Nephron (organoid): ENCODE measurements around the gene MAP2K2.

Experiments
- H3K27ac Mint-ChIP-seq, 3 experiments: 2 replicates each; pipeline ENCODE4 v1.8.0; 2020; ENCODE audit warnings: mixed read lengths in 3 of 3, mild to moderate bottlenecking in 2 of 3, moderate library complexity in 1 of 3
- H3K27me3 Mint-ChIP-seq: 2 replicates; pipeline ENCODE4 v1.8.0; 2021; ENCODE audit warnings: low read depth, mild to moderate bottlenecking, moderate library complexity, mixed read lengths
- H3K36me3 Mint-ChIP-seq: 2 replicates; pipeline ENCODE4 v1.8.0; 2020; ENCODE audit warnings: low read depth, mixed read lengths
- H3K4me1 Mint-ChIP-seq: 2 replicates; pipeline ENCODE4 v1.8.0; 2020; ENCODE audit warnings: mixed read lengths
- H3K4me3 Mint-ChIP-seq, 3 experiments: 2 replicates each; pipeline ENCODE4 v1.8.0; 2020; ENCODE audit warnings: mild to moderate bottlenecking in 3 of 3, mixed read lengths in 3 of 3, moderate library complexity in 2 of 3
- H3K9me3 Mint-ChIP-seq: 2 replicates; pipeline ENCODE4 v1.8.0; 2020; ENCODE audit warnings: mixed read lengths
- CTCF ChIP-seq, 3 experiments: fragments of 200-600 bp; sonication (generic); IDR thresholded peaks; one replicate each; pipeline ENCODE4 v1.5.0; 2021; ENCODE audit warnings: antibody characterized with exemption in 3 of 3; ENCODE audit not compliant: unreplicated experiment in 3 of 3

Gene MAP2K2

DNA sequence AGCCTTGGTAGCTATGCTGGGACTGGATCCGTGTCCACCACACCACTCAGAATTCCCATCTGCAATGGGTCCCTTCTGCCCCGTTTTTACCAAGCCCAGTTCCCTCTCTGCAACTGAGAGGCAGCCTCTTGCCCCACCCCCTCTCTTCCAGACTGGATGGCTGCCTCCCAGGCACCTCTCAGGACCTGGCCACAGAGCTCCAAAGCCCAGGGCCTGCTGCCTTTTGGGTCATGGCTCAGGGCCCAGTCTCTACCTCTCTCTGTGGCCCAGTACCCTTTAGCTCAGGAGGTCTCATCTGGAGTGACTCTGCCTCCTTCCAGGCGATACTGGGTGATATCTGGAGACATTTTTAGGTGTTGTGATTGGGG lies 46.9 kb downstream of the MAP2K2 start:
- no peaks in the 10 kb centered on the region for H3K36me3 Mint-ChIP-seq
- no peaks in the 10 kb centered on the region for H3K27me3 Mint-ChIP-seq
- H3K4me3 Mint-ChIP-seq, result peak overlapping the region in 2 of 3 experiments; percentile 3 to 28
- H3K9me3 Mint-ChIP-seq, result no peaks in the 10 kb centered on the region
- no peaks in the 10 kb centered on the region for H3K4me1 Mint-ChIP-seq
- TF ChIP-seq CTCF (IDR thresholded peaks at IDR 0.05; ENCODE audit: unreplicated experiment in 3 of 3), result no peak
- peak overlapping the region in 1 of 3 experiments; percentile 45 for H3K27ac Mint-ChIP-seq

DNA sequence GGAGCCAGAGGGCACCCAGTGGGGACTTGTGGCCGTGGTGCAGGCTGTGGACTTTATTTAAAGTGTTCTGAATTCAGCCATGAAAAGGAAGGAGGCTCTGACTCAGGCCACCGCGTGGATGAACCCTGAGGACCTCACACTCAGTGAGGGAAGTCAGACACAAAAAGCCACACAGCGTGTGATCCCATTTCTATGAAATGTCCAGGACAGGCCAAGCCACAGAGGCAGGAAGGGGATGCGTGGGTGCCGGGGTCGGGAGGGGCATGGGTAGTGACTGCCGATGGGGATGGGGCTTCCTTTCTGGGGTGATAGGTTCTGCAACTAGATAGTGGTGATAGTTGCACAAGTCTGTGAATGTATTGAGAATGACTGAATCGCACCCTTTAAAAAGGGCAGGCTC lies 48.5 kb downstream of the MAP2K2 start:
- H3K36me3 Mint-ChIP-seq, result no peaks in the 10 kb centered on the region
- H3K4me3 Mint-ChIP-seq, result no peak overlapping the region
- H3K4me1 Mint-ChIP-seq, result no peaks in the 10 kb centered on the region
- no peak overlapping the region for H3K27ac Mint-ChIP-seq
- H3K9me3 Mint-ChIP-seq, result no peaks in the 10 kb centered on the region
- peaks cover under 1% of the 10 kb centered on the region for H3K27me3 Mint-ChIP-seq
- no peak for TF ChIP-seq CTCF (IDR thresholded peaks at IDR 0.05; ENCODE audit: unreplicated experiment in 3 of 3)

DNA sequence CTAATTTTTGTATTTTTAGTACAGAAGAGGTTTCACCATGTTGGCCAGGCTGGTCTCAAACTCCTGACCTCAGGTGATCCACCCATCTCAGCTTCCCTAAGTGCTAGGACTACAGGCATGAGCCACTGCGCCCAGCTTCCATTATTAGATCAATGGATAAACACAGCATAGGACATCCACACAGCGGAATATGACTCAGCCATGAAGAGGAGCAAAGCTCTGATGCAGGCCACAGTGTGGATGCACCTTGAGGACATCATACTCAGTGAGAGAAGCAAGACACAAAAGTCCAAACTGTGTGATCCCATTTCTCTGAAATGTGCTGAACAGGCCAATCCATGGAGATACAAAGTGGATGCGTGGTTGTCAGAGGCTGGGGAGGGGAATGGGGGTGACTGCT lies 52.3 kb downstream of the MAP2K2 start:
- Mint-ChIP-seq H3K4me3 (no peak overlapping the region), H3K36me3 (no peaks in the 10 kb centered on the region)

DNA sequence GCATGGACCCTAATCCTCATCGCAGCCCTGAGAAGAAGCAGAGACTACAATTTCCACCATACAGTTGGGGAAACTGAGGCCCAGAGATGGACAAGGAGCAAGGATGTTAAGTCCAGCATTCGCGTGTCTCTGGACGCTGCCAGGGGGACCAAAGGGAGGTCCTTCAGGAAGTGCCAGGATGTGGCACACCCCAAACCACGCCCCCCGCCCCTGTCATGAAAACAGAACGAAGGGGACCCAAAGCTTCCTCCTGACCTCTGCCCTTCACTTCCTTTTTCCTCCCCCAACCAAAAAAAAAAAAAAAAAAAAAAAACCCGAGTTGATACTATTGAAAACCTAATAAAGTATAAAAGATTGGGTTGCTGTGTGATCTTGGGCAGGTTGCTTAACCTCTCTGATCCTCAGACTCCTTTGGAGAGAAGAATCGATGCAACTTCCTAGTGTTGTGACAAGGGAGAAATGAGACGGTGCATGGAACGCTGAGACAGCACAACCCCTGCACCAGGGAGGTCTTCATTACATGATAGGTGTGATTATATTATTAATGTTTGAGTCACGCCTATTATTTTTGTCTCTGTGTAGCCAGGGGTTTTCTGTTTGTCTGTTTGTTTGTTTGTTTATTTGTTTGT lies 54.5 kb downstream of the MAP2K2 start:
- Mint-ChIP-seq H3K4me1 (no peaks in the 10 kb centered on the region), H3K36me3 (no peaks in the 10 kb centered on the region), H3K9me3 (no peaks in the 10 kb centered on the region), H3K27ac (no peak overlapping the region), H3K27me3 (peaks cover 17% of the 10 kb centered on the region), H3K4me3 (peak overlapping the region; percentile 43 to 66 (median 66))
- no peak for TF ChIP-seq CTCF (IDR thresholded peaks at IDR 0.05; ENCODE audit: unreplicated experiment in 3 of 3)

More for the DNA sequence above, 52.3 kb downstream of the MAP2K2 start:
- Mint-ChIP-seq H3K27me3 (peaks cover 17% of the 10 kb centered on the region), H3K9me3 (no peaks in the 10 kb centered on the region), H3K27ac (no peak overlapping the region), H3K4me1 (no peaks in the 10 kb centered on the region)
- TF ChIP-seq CTCF (IDR thresholded peaks at IDR 0.05; ENCODE audit: unreplicated experiment in 3 of 3), result no peak

GRCh38 chr19:4068047-4068966 lies 55.6 kb downstream of the MAP2K2 start:
- Mint-ChIP-seq H3K27ac (peak overlapping the region; percentile 47 to 86 (median 75)), H3K4me1 (peaks cover 5% of the 10 kb centered on the region), H3K9me3 (no peaks in the 10 kb centered on the region), H3K36me3 (no peaks in the 10 kb centered on the region), H3K27me3 (peaks cover 17% of the 10 kb centered on the region), H3K4me3 (peak overlapping the region; percentile 83 to 92 (median 91))
- no peak for TF ChIP-seq CTCF (IDR thresholded peaks at IDR 0.05; ENCODE audit: unreplicated experiment in 3 of 3)
